Right ventricle myocardium inferior (tissue), 1 donor: Measurements from ENCODE around the gene CPT2. TPM values are rescaled to one million over a fixed set of nuclear protein-coding genes. Genes with fewer than 3 reads are reported as not detected.
"Not testable (repeated sequence)": the region's sequence is repeated elsewhere in the genome, so short reads cannot be mapped to it uniquely, and the experiment has no call there.

Experiments
- ATAC-seq: fragments of 200-7000 bp; cut with Tn5 transposase; one replicate; pipeline ENCODE4 v1.9.1; 2020; ENCODE audit warnings: mild to moderate bottlenecking, moderate library complexity
- DNase-seq: peaks from one replicate; pipeline ENCODE4 v3.0.0; 2021; ENCODE audit errors: missing footprints
- intact Hi-C: fragments of 100-400 bp; cut with DNase I; formaldehyde crosslinking; loops from one replicate; pipeline ENCODE4 v1.11.0; 2022
- total RNA-seq: library from RNA; stranded (reverse); fragmentation: NEBNext Ultra II Directional; extraction: Animal tissue kit (Norgen Biotek cat#: 25700); gene quantifications from one replicate; pipeline ENCODE4 v1.2.1, GENCODE V29; 2021
- donor health status: DM: no; HTN: yes; CAD: no; lungs with severe emphysema.

The CPT2 gene
- total RNA-seq, 1 donor from 2014 or later, result 37.7 TPM

GRCh38 chr1:53176452-53177208, 20.0 kb upstream of the CPT2 start:
- DNase-seq (no peak), ATAC-seq (peak; percentile 81)
- intact Hi-C loops, result loop anchor here (10.0 kb wide), 1 partner anchor 472 kb away; no protein-coding TSS in a partner anchor

GRCh38 chr1:53180226-53180625, 16.4 kb upstream of the CPT2 start:
- intact Hi-C loops, result loop anchor here (10.0 kb wide), 1 partner anchor 165 kb away; no protein-coding TSS in a partner anchor
- ATAC-seq (no peak), DNase-seq (no peak)

GRCh38 chr1:53180951-53181350, 15.7 kb upstream of the CPT2 start:
- intact Hi-C loops, result loop anchor here (10.0 kb wide), 1 partner anchor 166 kb away; no protein-coding TSS in a partner anchor
- no peak for ATAC-seq

GRCh38 chr1:53182111-53182593, 14.5 kb upstream of the CPT2 start:
- intact Hi-C loops, result loop anchor here (10.0 kb wide), 1 partner anchor 167 kb away; no protein-coding TSS in a partner anchor
- ATAC-seq (peak; percentile 47), DNase-seq (peak; percentile 86)

More at GRCh38 chr1:53180951-53181350, 15.7 kb upstream of the CPT2 start:
- DNase-seq, result no peak

- intact Hi-C loops, result loop anchor here (10.0 kb wide), 1 partner anchor 168 kb away; no protein-coding TSS in a partner anchor
- no peak for ATAC-seq
Measured at GRCh38 chr1:53182716-53183094, 13.9 kb upstream of the CPT2 start.

GRCh38 chr1:53183095-53183990, 13.3 kb upstream of the CPT2 start:
- intact Hi-C loops, result loop anchor here (10.0 kb wide), 1 partner anchor 169 kb away; no protein-coding TSS in a partner anchor
- peak; percentile 78 for ATAC-seq
- DNase-seq, result no peak

More at GRCh38 chr1:53182716-53183094, 13.9 kb upstream of the CPT2 start:
- no peak for DNase-seq

- not testable (repeated sequence) for ATAC-seq, DNase-seq
- intact Hi-C loops, result loop anchor here (10.0 kb wide), 1 partner anchor 171 kb away; no protein-coding TSS in a partner anchor
Measured at GRCh38 chr1:53185955-53186297, 10.7 kb upstream of the CPT2 start.

- intact Hi-C loops, result loop anchor here (10.0 kb wide), 1 partner anchor 172 kb away; no protein-coding TSS in a partner anchor
- DNase-seq (no peak), ATAC-seq (no peak)
Measured at GRCh38 chr1:53186533-53186932, 10.1 kb upstream of the CPT2 start.

GRCh38 chr1:53187401-53187800, 9.2 kb upstream of the CPT2 start:
- intact Hi-C loops, result loop anchor here (10.0 kb wide), 1 partner anchor 173 kb away; no protein-coding TSS in a partner anchor
- ATAC-seq (no peak), DNase-seq (no peak)

- intact Hi-C loops, result loop anchor here (10.0 kb wide), 1 partner anchor 173 kb away; no protein-coding TSS in a partner anchor
- ATAC-seq (no peak), DNase-seq (no peak)
Measured at GRCh38 chr1:53188099-53188498, 8.5 kb upstream of the CPT2 start.

- DNase-seq (no peak), ATAC-seq (no peak)
- intact Hi-C loops, result loop anchor here (10.0 kb wide), 1 partner anchor 174 kb away; no protein-coding TSS in a partner anchor
Measured at GRCh38 chr1:53189061-53189460, 7.6 kb upstream of the CPT2 start.

GRCh38 chr1:53190210-53190611, 6.4 kb upstream of the CPT2 start:
- ATAC-seq (no peak), DNase-seq (no peak)
- intact Hi-C loops, result no loop called here

- ATAC-seq, result no peak
- DNase-seq, result no peak
- intact Hi-C loops, result loop anchor here (5.0 kb wide), 1 partner anchor 268 kb away; the partner anchor contains the start of gene SCP2
Measured at GRCh38 chr1:53195246-53196016, 1.2 kb upstream of the CPT2 start.

GRCh38 chr1:53196017-53196484, 573 bp upstream of the CPT2 start:
- intact Hi-C loops, result loop anchor here (5.0 kb wide), 1 partner anchor 269 kb away; the partner anchor contains the start of gene SCP2
- DNase-seq (no peak), ATAC-seq (peak; percentile 18)

GRCh38 chr1:53197291-53198200, 922 bp downstream of the CPT2 start:
- DNase-seq (no peak), ATAC-seq (no peak)
- intact Hi-C loops, result loop anchor here (5.0 kb wide), 1 partner anchor 270 kb away; the partner anchor contains the start of gene SCP2

- DNase-seq, result no peak
Measured at GRCh38 chr1:53198241-53198651, 1.6 kb downstream of the CPT2 start.

GRCh38 chr1:53203466-53203865, 6.8 kb downstream of the CPT2 start:
- ATAC-seq (no peak), DNase-seq (no peak)
- intact Hi-C loops, result no loop called here

More at GRCh38 chr1:53198241-53198651, 1.6 kb downstream of the CPT2 start:
- peak; percentile 57 for ATAC-seq
- intact Hi-C loops, result loop anchor here (5.0 kb wide), 1 partner anchor 271 kb away; the partner anchor contains the start of gene SCP2
